Vagina (tissue), 2 donors: Measurements from ENCODE around the gene DYNC1I1. TPM values are rescaled to one million over a fixed set of nuclear protein-coding genes. Genes with fewer than 3 reads are reported as not detected.

ENCODE experiments used
- DNase-seq, 2 donors: peaks; one replicate each; pipeline ENCODE4 v3.0.0-alpha.2; 2017; ENCODE audit errors: extremely low spot score in 2 of 2
- H3K27ac ChIP-seq: fragments of 200-600 bp; sonication (generic); one replicate; pipeline ENCODE4 v1.5.1; 2019
- H3K27me3 ChIP-seq: fragments of 200-600 bp; sonication (generic); one replicate; pipeline ENCODE4 v1.5.1; 2019
- H3K36me3 ChIP-seq, 2 donors: fragments of 200-600 bp; sonication (generic); one replicate each; pipeline ENCODE4 v1.5.1; 2017 to 2019
- H3K4me1 ChIP-seq: fragments of 200-600 bp; sonication (generic); one replicate; pipeline ENCODE4 v1.5.1; 2019
- H3K4me3 ChIP-seq, 2 donors: fragments of 200-600 bp; sonication (generic); 1 replicate in 1 of 2; 2 replicates in 1 of 2; pipeline ENCODE4 v1.5.1; 2016 to 2019
- H3K9me3 ChIP-seq: fragments of 200-600 bp; sonication (generic); one replicate; pipeline ENCODE4 v1.5.1; 2019
- POLR2A ChIP-seq, 2 donors: fragments of 450-650 bp; IDR thresholded peaks; one replicate each; pipeline ENCODE4 v1.6.1; 2017; ENCODE audit warnings: antibody characterized with exemption in 2 of 2, mild to moderate bottlenecking in 2 of 2, moderate library complexity in 2 of 2
- POLR2AphosphoS5 ChIP-seq, 2 donors: sonication (generic); formaldehyde crosslinking; IDR thresholded peaks; one replicate each; pipeline ENCODE4 v1.9.0; 2017; ENCODE audit warnings: antibody characterized with exemption in 2 of 2, mild to moderate bottlenecking in 2 of 2, low read depth in 1 of 2; ENCODE audit not compliant: insufficient read depth in 1 of 2
- intact Hi-C: fragments of 100-400 bp; cut with DNase I; formaldehyde crosslinking; loops from one replicate; pipeline ENCODE4 v1.15.1; 2023
- total RNA-seq: library from RNA; depleted of rRNA; stranded (reverse); fragments of >200 nt; gene quantifications from one replicate; pipeline ENCODE4 v1.2.3, GENCODE V29; 2016
- TF ChIP-seq, protein P1 (sequence below), 3 experiments: fragments of 450-650 bp in 2 of 3; fragments of 200-600 bp in 1 of 3; sonication (generic) in 1 of 3; IDR thresholded peaks; one replicate each; pipeline ENCODE4 v1.5.1; 2017 to 2019; ENCODE audit warnings: antibody characterized with exemption in 3 of 3, mild to moderate bottlenecking in 2 of 3, moderate library complexity in 2 of 3

Gene DYNC1I1
- total RNA-seq, 1 donor from 2014 or later: 12.0 TPM

DNA sequence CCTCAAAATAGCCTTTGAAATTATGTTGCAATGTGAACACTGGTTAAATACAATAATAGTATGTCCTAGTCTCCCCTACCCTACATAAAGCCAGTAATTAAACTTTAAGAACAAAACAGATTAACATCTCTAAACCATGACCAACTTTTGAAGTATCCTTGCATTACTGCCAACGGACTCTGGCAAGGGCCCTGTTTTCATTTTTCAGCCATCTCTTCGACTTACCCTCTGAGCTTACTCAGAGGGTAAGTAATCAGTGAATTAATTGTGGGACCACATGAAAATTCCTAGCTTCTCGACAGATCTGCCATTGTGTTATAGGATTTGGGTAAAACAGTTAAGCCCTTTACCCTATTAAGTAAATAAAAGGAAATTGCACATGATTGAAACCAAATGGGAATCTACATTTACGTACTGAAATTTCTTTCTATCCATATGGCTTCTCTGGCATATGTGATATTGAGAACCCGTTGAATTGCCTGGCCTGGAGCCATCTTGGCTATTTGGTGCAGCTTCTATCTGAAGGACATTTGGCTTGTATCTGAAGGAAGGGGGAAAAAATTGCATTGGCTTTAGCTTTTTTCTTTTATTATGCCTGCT, 39.6 kb downstream of the DYNC1I1 start:
- intact Hi-C loops: no loop called here

GRCh38 chr7:95814721-95815120, 42.4 kb downstream of the DYNC1I1 start:
- H3K27me3 ChIP-seq: no peaks in the 10 kb centered on the region

More for the DNA sequence above, 39.6 kb downstream of the DYNC1I1 start:
- Histone ChIP-seq H3K27me3 (no peaks in the 10 kb centered on the region), H3K27ac (no peak overlapping the region), H3K4me1 (no peaks in the 10 kb centered on the region), H3K4me3 (no peak overlapping the region), H3K9me3 (no peaks in the 10 kb centered on the region), H3K36me3 (no peaks in the 10 kb centered on the region)
- no peak for TF ChIP-seq POLR2A (IDR thresholded peaks at IDR 0.05)
- TF ChIP-seq POLR2AphosphoS5 (IDR thresholded peaks at IDR 0.05; ENCODE audit: insufficient read depth in 1 of 2, low read depth in 1 of 2): no peak
- TF ChIP-seq, protein P1, sequence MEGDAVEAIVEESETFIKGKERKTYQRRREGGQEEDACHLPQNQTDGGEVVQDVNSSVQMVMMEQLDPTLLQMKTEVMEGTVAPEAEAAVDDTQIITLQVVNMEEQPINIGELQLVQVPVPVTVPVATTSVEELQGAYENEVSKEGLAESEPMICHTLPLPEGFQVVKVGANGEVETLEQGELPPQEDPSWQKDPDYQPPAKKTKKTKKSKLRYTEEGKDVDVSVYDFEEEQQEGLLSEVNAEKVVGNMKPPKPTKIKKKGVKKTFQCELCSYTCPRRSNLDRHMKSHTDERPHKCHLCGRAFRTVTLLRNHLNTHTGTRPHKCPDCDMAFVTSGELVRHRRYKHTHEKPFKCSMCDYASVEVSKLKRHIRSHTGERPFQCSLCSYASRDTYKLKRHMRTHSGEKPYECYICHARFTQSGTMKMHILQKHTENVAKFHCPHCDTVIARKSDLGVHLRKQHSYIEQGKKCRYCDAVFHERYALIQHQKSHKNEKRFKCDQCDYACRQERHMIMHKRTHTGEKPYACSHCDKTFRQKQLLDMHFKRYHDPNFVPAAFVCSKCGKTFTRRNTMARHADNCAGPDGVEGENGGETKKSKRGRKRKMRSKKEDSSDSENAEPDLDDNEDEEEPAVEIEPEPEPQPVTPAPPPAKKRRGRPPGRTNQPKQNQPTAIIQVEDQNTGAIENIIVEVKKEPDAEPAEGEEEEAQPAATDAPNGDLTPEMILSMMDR (IDR thresholded peaks at IDR 0.05): no peak
- no peak for DNase-seq

DNA sequence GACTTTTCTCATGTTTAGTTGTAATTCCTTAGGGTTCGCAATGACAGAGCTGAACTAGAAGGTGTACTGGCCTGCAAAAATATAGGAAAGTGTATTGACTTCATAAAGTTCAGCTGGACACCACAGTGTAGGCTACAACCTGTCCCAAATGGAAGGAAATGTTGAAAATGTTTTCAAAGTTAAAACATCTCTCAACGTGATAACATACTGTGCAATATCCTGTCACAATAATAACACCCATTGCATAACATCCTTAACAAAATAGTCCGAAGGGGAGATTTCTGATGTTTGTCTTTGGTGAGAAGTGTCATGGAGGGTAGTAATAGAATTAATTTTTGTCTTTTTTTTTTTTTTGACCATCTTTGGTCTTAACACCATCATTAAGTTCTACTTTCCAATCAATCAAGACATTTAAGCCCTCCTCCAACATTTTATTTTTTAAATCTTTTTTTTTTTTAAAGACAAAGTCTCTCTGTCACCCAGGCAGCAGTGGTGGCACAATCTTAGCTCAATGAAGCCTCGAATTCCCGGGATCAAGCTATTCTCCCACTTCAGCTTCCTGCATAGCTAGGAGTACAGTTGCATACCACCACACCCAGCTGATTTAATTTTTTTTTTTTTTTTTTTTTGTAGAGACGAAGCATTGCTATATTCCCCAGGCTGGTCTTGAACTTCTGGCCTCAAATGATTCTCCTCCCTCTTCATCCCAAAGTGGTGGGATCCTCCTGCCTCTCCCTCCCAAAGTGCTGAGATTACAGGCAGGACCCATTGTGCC, 45.7 kb downstream of the DYNC1I1 start:
- no peaks in the 10 kb centered on the region for H3K4me1 ChIP-seq
- H3K36me3 ChIP-seq: no peaks in the 10 kb centered on the region
- no peaks in the 10 kb centered on the region for H3K9me3 ChIP-seq
- H3K27ac ChIP-seq: no peak overlapping the region
- TF ChIP-seq, protein P1 (IDR thresholded peaks at IDR 0.05): no peak
- TF ChIP-seq POLR2A (IDR thresholded peaks at IDR 0.05) (no peak), POLR2AphosphoS5 (IDR thresholded peaks at IDR 0.05; ENCODE audit: insufficient read depth in 1 of 2, low read depth in 1 of 2) (no peak)
- no peak for DNase-seq
- intact Hi-C loops: no loop called here
- no peak overlapping the region for H3K4me3 ChIP-seq
- no peaks in the 10 kb centered on the region for H3K27me3 ChIP-seq

More at GRCh38 chr7:95814721-95815120, 42.4 kb downstream of the DYNC1I1 start:
- no peak overlapping the region for H3K4me3 ChIP-seq
- H3K27ac ChIP-seq: no peak overlapping the region
- no peak for DNase-seq
- no peak for TF ChIP-seq POLR2A (IDR thresholded peaks at IDR 0.05)
- TF ChIP-seq, protein P1 (IDR thresholded peaks at IDR 0.05): no peak
- TF ChIP-seq POLR2AphosphoS5 (IDR thresholded peaks at IDR 0.05; ENCODE audit: insufficient read depth in 1 of 2, low read depth in 1 of 2): no peak
- no peaks in the 10 kb centered on the region for H3K4me1 ChIP-seq
- no peaks in the 10 kb centered on the region for H3K36me3 ChIP-seq
- intact Hi-C loops: no loop called here
- H3K9me3 ChIP-seq: no peaks in the 10 kb centered on the region

GRCh38 chr7:95820778-95821177, 48.4 kb downstream of the DYNC1I1 start:
- DNase-seq: no peak
- intact Hi-C loops: no loop called here
- Histone ChIP-seq H3K27me3 (no peaks in the 10 kb centered on the region), H3K4me1 (no peaks in the 10 kb centered on the region), H3K27ac (no peak overlapping the region), H3K36me3 (no peaks in the 10 kb centered on the region), H3K9me3 (no peaks in the 10 kb centered on the region), H3K4me3 (no peak overlapping the region)
- TF ChIP-seq POLR2AphosphoS5 (IDR thresholded peaks at IDR 0.05; ENCODE audit: insufficient read depth in 1 of 2, low read depth in 1 of 2) (no peak), POLR2A (IDR thresholded peaks at IDR 0.05) (no peak)
- TF ChIP-seq, protein P1 (IDR thresholded peaks at IDR 0.05): no peak

DNA sequence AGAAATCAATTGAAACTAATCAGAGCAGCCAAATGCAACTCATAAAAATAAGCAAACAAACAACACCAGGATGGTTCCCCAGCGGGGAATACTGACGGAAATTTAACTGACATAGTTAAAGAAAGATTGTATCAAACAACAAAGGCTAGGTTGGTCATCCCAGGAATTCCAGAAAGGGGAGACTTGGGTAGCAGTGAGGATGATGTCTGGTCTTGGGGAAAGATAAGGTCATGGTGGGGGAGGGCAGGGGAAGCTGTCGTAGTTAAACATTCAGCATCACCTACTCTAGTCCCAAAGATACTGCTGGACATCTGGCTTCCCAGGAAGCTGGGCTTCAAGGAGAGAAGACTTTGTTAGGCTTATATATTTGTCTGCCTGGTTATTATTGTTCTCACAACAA, 50.4 kb downstream of the DYNC1I1 start:
- no peaks in the 10 kb centered on the region for H3K27me3 ChIP-seq
- TF ChIP-seq POLR2A (IDR thresholded peaks at IDR 0.05) (no peak), POLR2AphosphoS5 (IDR thresholded peaks at IDR 0.05; ENCODE audit: insufficient read depth in 1 of 2, low read depth in 1 of 2) (no peak)
- TF ChIP-seq, protein P1 (IDR thresholded peaks at IDR 0.05): no peak
- H3K4me1 ChIP-seq: no peaks in the 10 kb centered on the region
- intact Hi-C loops: no loop called here
- H3K9me3 ChIP-seq: no peaks in the 10 kb centered on the region
- H3K36me3 ChIP-seq: no peaks in the 10 kb centered on the region
- H3K4me3 ChIP-seq: no peak overlapping the region
- no peak for DNase-seq
- no peak overlapping the region for H3K27ac ChIP-seq
